ENCODE measurements around the gene PLA2G4E. TPM values are rescaled to one million over a fixed set of nuclear protein-coding genes. Genes with fewer than 3 reads are reported as not detected.

The PLA2G4E gene
- total and polyA plus RNA-seq, 8 donors = 0.06 to 1.2 (median 0.09) TPM

DNA sequence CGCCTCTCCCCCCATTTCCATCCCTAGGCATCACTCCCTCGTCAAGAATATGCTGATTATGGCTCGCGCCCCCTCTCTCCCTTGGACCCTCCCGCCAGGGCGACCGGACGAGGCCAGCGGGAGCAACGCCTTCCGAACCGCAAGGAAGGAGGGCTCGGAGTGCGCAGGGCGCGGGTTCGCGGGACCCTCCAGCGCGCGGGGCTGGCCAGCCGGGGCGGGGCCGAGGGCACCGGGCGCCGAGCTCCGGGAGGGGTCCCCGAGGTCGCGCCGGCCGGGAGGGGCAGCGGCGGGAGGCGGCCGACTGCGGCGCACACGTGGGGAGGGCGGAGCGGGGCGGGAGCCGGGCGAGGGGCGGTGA, 49.0 kb downstream of the PLA2G4E start:
- Histone ChIP-seq H3K27me3 (no peaks in the 10 kb centered on the region), H3K27ac (peak overlapping the region; percentile 90 to 91), H3K36me3 (no peaks in the 10 kb centered on the region), H3K9me3 (no peaks in the 10 kb centered on the region), H3K4me1 (peaks cover 22 to 55% of the 10 kb centered on the region in 2 donors), H3K4me3 (peak overlapping the region; percentile 87 to 98)
- intact Hi-C loops (cut with DNase I) = no loop called here
- DNase-seq = peak in 3 of 4 donors; percentile 29 to 89 (median 29)
- no peak for TF ChIP-seq CTCF (IDR thresholded peaks at IDR 0.05)
- peak; percentile 56 for ATAC-seq

- intact Hi-C loops (cut with DNase I) = no loop called here
- Histone ChIP-seq H3K4me1 (peaks cover 22 to 61% of the 10 kb centered on the region in 2 donors), H3K27me3 (no peaks in the 10 kb centered on the region), H3K27ac (peak overlapping the region; percentile 90 to 91), H3K9me3 (no peaks in the 10 kb centered on the region), H3K4me3 (peak overlapping the region; percentile 87 to 98), H3K36me3 (no peaks in the 10 kb centered on the region)
- ATAC-seq = peak; percentile 62
- no peak for TF ChIP-seq CTCF (IDR thresholded peaks at IDR 0.05)
- DNase-seq = peak; percentile 47 to 84 (median 73)
Observed at GRCh38 chr15:41971089-41971894, 49.5 kb downstream of the PLA2G4E start.

GRCh38 chr15:41970456-41970855, 50.4 kb downstream of the PLA2G4E start:
- DNase-seq (no peak), ATAC-seq (no peak)
- Histone ChIP-seq H3K27me3 (no peaks in the 10 kb centered on the region), H3K36me3 (no peaks in the 10 kb centered on the region), H3K4me3 (peak overlapping the region in 1 of 2 donors; percentile 87), H3K9me3 (no peaks in the 10 kb centered on the region), H3K4me1 (peaks cover 22 to 69% of the 10 kb centered on the region in 2 donors), H3K27ac (peak overlapping the region; percentile 15 to 91)
- no peak for TF ChIP-seq CTCF (IDR thresholded peaks at IDR 0.05)
- intact Hi-C loops (cut with DNase I) = no loop called here

DNA sequence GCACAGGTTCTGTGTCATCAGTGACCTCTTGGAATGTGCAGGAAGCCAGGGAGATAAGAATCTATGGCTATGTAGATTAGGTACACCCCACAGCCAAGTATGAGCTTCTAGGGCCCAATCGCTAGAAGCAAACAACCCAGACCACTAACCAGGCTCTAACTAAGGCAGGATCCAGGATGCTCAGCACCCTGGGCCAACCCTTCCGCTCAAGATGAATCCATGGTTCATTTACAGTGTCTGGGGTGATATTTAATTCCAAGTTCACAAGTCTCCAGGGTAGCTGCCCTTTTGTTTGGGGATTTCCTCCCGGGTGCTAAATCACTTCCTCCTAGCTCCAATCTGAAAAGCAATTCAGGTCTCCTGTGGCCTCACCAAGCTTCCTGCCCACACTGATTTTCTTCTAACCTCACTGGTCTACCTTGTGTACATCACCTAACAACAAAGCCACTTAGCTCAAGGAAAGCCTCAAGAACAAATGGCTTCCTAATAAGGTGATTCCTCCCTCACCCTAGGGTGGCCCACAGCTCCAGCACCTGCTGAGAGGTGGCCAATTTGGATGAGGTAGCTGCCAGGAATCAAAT, 50.9 kb downstream of the PLA2G4E start:
- no peaks in the 10 kb centered on the region for H3K27me3 ChIP-seq
- DNase-seq (no peak), ATAC-seq (no peak)
- intact Hi-C loops (cut with DNase I) = no loop called here
- no peaks in the 10 kb centered on the region for H3K36me3 ChIP-seq
- TF ChIP-seq CTCF (IDR thresholded peaks at IDR 0.05) = no peak
- H3K27ac ChIP-seq = peak overlapping the region; percentile 15 to 91
- peak overlapping the region in 1 of 2 donors; percentile 87 for H3K4me3 ChIP-seq
- H3K4me1 ChIP-seq = peaks cover 22 to 74% of the 10 kb centered on the region in 2 donors
- H3K9me3 ChIP-seq = no peaks in the 10 kb centered on the region

GRCh38 chr15:41968701-41969100, 52.1 kb downstream of the PLA2G4E start:
- H3K4me1 ChIP-seq = peaks cover 22 to 74% of the 10 kb centered on the region in 2 donors
- no peaks in the 10 kb centered on the region for H3K27me3 ChIP-seq
- H3K27ac ChIP-seq = peak overlapping the region; percentile 13 to 91
- intact Hi-C loops (cut with DNase I) = no loop called here
- H3K9me3 ChIP-seq = no peaks in the 10 kb centered on the region
- ATAC-seq (no peak), DNase-seq (no peak)
- no peaks in the 10 kb centered on the region for H3K36me3 ChIP-seq
- TF ChIP-seq CTCF (IDR thresholded peaks at IDR 0.05) = no peak
- peak overlapping the region in 1 of 2 donors; percentile 87 for H3K4me3 ChIP-seq
